OCI-LY1 (cell line): ENCODE results near the gene LRP5.

Source experiments
- H2AFZ ChIP-seq: fragments of 200-600 bp; sonication (generic), shearing (Covaris generic); 2 replicates; pipeline ENCODE4 v1.6.0; 2014; ENCODE audit warnings: antibody characterized with exemption, mild to moderate bottlenecking, low read length
- H3F3A ChIP-seq: fragments of 200-600 bp; sonication (generic), shearing (Covaris generic); 2 replicates; pipeline ENCODE4 v1.6.0; 2014; ENCODE audit warnings: mild to moderate bottlenecking, antibody characterized with exemption, low read length, moderate library complexity; ENCODE audit not compliant: insufficient read depth
- H3K27ac ChIP-seq: fragments of 200-600 bp; sonication (generic); 2 replicates; pipeline ENCODE4 v1.5.1; 2014; ENCODE audit warnings: low read length, mixed run types, mild to moderate bottlenecking, low read depth; ENCODE audit not compliant: poor library complexity, severe bottlenecking
- H3K27me3 ChIP-seq: fragments of 200-600 bp; sonication (generic); 2 replicates; pipeline ENCODE4 v1.6.0; 2014; ENCODE audit warnings: antibody characterized with exemption, mild to moderate bottlenecking, low read length, moderate library complexity; ENCODE audit not compliant: insufficient read depth
- H3K36me3 ChIP-seq: fragments of 200-600 bp; sonication (generic); 2 replicates; pipeline ENCODE4 v1.6.1; 2014; ENCODE audit warnings: mild to moderate bottlenecking, antibody characterized with exemption, low read length, moderate library complexity, mixed read lengths; ENCODE audit not compliant: insufficient read depth
- H3K4me1 ChIP-seq: fragments of 200-600 bp; sonication (generic); 2 replicates; pipeline ENCODE4 v1.5.1; 2014; ENCODE audit warnings: mild to moderate bottlenecking, low read length, moderate library complexity; ENCODE audit not compliant: insufficient read depth, severe bottlenecking
- H3K4me2 ChIP-seq: fragments of 200-600 bp; sonication (generic), shearing (Covaris generic); 2 replicates; pipeline ENCODE4 v1.6.1; 2014; ENCODE audit warnings: low read length
- H3K4me3 ChIP-seq: fragments of 200-600 bp; sonication (generic); 2 replicates; pipeline ENCODE4 v1.5.1; 2014; ENCODE audit warnings: low read length, low read depth, mild to moderate bottlenecking, mixed read lengths; ENCODE audit not compliant: poor library complexity, severe bottlenecking
- H3K79me2 ChIP-seq: fragments of 200-600 bp; shearing (Covaris generic); 2 replicates; pipeline ENCODE4 v1.6.1; 2016; ENCODE audit warnings: mixed run types, low read length, mixed read lengths; ENCODE audit not compliant: insufficient read depth
- H3K9ac ChIP-seq: fragments of 200-600 bp; sonication (generic), shearing (Covaris generic); 2 replicates; pipeline ENCODE4 v1.6.1; 2014; ENCODE audit warnings: mild to moderate bottlenecking, low read length, mixed read lengths
- H3K9me2 ChIP-seq: fragments of 200-600 bp; sonication (generic), shearing (Covaris generic); 2 replicates; pipeline ENCODE4 v1.6.1; 2014; ENCODE audit warnings: low read depth, mild to moderate bottlenecking, low read length, mixed read lengths
- H3K9me3 ChIP-seq: fragments of 200-600 bp; shearing (Covaris generic); 2 replicates; pipeline ENCODE4 v1.6.1; 2014; ENCODE audit warnings: low read length, mixed read lengths
- H4K20me1 ChIP-seq: fragments of 200-600 bp; sonication (generic), shearing (Covaris generic); 2 replicates; pipeline ENCODE4 v1.6.0; 2016; ENCODE audit warnings: mild to moderate bottlenecking, low read length; ENCODE audit not compliant: insufficient read depth
- CTCF ChIP-seq: fragments of 200-600 bp; sonication (generic), shearing (Covaris generic); IDR thresholded peaks from 2 replicates; pipeline ENCODE4 v1.5.1; 2017; ENCODE audit warnings: mild to moderate bottlenecking, antibody characterized with exemption, low read length, moderate library complexity, mixed read lengths
- EZH2 ChIP-seq: fragments of 200-600 bp; sonication (generic), shearing (Covaris generic); IDR thresholded peaks from 2 replicates; pipeline ENCODE4 v1.8.0; 2017; ENCODE audit warnings: borderline replicate concordance, mixed run types, mild to moderate bottlenecking, antibody characterized with exemption, low read length, moderate library complexity, mixed read lengths

The LRP5 gene

GRCh38 chr11:68336716-68337115 is 24.3 kb downstream of the LRP5 start:
- Histone ChIP-seq H3F3A (no peaks in the 10 kb centered on the region), H3K4me1 (no peaks in the 10 kb centered on the region), H3K27me3 (no peaks in the 10 kb centered on the region; the same call in 1 of the 2 replicates), H3K9me3 (no peaks in the 10 kb centered on the region), H3K9ac (no peak overlapping the region), H3K4me3 (no peak overlapping the region), H3K9me2 (no peaks in the 10 kb centered on the region), H4K20me1 (no peaks in the 10 kb centered on the region), H3K79me2 (no peaks in the 10 kb centered on the region), H3K4me2 (no peak overlapping the region), H2AFZ (no peak overlapping the region), H3K36me3 (no peaks in the 10 kb centered on the region), H3K27ac (no peak overlapping the region)
- TF ChIP-seq CTCF (no peak), EZH2 (no peak)

- no peak overlapping the region for H3K9ac ChIP-seq
- H3K4me3 ChIP-seq: no peak overlapping the region
- no peaks in the 10 kb centered on the region for H3K79me2 ChIP-seq
- no peak overlapping the region for H3K4me2 ChIP-seq
- no peaks in the 10 kb centered on the region for H3K9me2 ChIP-seq
- H3K4me1 ChIP-seq: no peaks in the 10 kb centered on the region
- H2AFZ ChIP-seq: no peak overlapping the region
- no peaks in the 10 kb centered on the region for H4K20me1 ChIP-seq
- no peaks in the 10 kb centered on the region; the same call in 1 of the 2 replicates for H3K27me3 ChIP-seq
- TF ChIP-seq CTCF (no peak), EZH2 (no peak)
- no peaks in the 10 kb centered on the region for H3K9me3 ChIP-seq
- H3K36me3 ChIP-seq: no peaks in the 10 kb centered on the region
- no peaks in the 10 kb centered on the region for H3F3A ChIP-seq
- no peak overlapping the region for H3K27ac ChIP-seq
Measured at GRCh38 chr11:68337399-68337835, 25.0 kb downstream of the LRP5 start.

GRCh38 chr11:68338051-68338780 is 25.8 kb downstream of the LRP5 start:
- H3K27ac ChIP-seq: no peak overlapping the region
- no peaks in the 10 kb centered on the region for H3K9me3 ChIP-seq
- no peak overlapping the region for H3K9ac ChIP-seq
- H3F3A ChIP-seq: no peaks in the 10 kb centered on the region
- H4K20me1 ChIP-seq: no peaks in the 10 kb centered on the region
- H3K9me2 ChIP-seq: no peaks in the 10 kb centered on the region
- H2AFZ ChIP-seq: no peak overlapping the region
- H3K4me2 ChIP-seq: no peak overlapping the region
- H3K4me1 ChIP-seq: no peaks in the 10 kb centered on the region
- no peak overlapping the region for H3K4me3 ChIP-seq
- H3K36me3 ChIP-seq: no peaks in the 10 kb centered on the region
- no peaks in the 10 kb centered on the region; the same call in 1 of the 2 replicates for H3K27me3 ChIP-seq
- TF ChIP-seq CTCF (no peak), EZH2 (no peak)
- H3K79me2 ChIP-seq: no peaks in the 10 kb centered on the region
